HFF-Myc (cell line): ENCODE measurements around the gene GPR171.
"Not testable (repeated sequence)": the region's sequence is repeated elsewhere in the genome, so short reads cannot be mapped to it uniquely, and the experiment has no call there.

Source experiments
- DNase-seq: peaks from one replicate; pipeline ENCODE4 v3.0.0-alpha.2; 2011; ENCODE audit warnings: low read depth; ENCODE audit errors: extremely low read depth
- H3K4me3 ChIP-seq: replicated peaks from 2 replicates; pipeline ENCODE4 v1.5.1; 2011; ENCODE audit warnings: low read depth, mild to moderate bottlenecking, control low read depth, low read length
- TF ChIP-seq, protein P1 (sequence below): IDR thresholded peaks from 2 replicates; pipeline ENCODE4 v1.5.1; 2012; ENCODE audit warnings: mild to moderate bottlenecking, low read depth, low read length, control low read depth; ENCODE audit errors: missing control alignments

GPR171 gene

DNA sequence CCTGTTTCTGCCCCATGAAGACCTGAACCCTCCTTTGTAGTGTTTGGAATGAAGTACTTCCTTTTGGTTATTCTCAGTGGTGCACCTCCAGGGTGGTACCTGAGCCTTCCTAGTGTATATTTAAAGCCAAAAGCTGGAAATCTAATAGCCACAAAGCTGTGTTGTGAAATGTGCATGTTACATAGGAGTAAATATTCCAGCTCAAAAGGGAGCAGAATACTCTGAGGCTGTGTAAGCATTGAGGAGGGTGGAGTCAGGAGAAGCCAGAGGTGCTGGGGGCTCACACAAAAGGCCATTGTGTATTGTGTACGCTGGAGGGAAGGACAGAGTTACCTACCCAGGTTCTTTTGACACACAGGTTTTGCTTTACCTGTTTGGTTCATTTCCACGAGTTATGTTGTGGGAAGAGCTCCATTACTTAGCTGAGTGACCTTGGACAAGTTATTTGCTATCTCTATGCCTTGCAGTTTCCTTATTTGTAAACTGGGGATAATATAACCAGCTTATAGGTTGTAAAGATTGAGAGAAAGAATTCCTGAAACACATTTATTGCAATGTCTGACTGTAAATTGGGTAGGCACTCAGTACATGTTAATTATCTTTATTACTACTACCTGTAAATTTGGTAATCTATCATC, 24.7 kb downstream of the GPR171 start:
- DNase-seq = no peak
- TF ChIP-seq, protein P1, sequence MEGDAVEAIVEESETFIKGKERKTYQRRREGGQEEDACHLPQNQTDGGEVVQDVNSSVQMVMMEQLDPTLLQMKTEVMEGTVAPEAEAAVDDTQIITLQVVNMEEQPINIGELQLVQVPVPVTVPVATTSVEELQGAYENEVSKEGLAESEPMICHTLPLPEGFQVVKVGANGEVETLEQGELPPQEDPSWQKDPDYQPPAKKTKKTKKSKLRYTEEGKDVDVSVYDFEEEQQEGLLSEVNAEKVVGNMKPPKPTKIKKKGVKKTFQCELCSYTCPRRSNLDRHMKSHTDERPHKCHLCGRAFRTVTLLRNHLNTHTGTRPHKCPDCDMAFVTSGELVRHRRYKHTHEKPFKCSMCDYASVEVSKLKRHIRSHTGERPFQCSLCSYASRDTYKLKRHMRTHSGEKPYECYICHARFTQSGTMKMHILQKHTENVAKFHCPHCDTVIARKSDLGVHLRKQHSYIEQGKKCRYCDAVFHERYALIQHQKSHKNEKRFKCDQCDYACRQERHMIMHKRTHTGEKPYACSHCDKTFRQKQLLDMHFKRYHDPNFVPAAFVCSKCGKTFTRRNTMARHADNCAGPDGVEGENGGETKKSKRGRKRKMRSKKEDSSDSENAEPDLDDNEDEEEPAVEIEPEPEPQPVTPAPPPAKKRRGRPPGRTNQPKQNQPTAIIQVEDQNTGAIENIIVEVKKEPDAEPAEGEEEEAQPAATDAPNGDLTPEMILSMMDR = no peak
- H3K4me3 ChIP-seq = no peak overlapping the region

DNA sequence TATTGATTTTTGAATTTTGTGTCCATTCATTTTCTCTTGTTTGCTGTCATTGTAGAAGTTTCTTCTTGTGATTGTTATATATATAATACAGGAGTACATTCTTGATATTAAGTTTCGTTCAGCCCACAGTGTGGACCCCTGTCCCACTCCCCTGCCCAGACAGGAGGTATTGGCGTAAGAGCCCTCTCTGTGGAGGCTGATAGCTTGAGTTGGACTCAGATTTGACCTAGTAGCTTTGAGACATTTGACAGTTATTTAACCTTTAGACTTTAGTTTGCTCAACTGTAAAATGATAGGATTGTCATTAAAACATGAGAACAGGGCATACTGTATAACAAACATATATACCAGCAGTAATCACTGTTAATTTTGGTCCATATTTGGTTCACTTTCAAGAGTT, 27.1 kb downstream of the GPR171 start:
- TF ChIP-seq, protein P1 = no peak
- DNase-seq = no peak
- H3K4me3 ChIP-seq = no peak overlapping the region

DNA sequence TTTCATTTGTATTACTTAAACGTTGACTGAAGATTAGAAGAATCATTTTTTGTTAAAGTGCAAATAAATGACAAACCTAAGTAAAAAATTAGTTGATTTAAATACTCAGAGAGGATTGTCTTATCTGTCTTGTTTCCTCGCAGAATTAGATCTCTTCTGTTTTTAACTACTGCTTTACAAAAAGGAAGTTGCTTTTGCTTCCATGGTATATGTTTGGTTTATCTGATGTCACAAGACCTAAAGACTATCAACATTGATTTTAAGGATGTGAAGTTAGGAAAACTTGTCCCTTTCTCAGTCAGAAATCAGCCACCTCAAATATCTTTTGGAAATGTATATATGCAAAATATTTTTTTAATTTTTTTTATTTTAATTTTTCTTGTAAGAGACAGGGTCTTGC, 28.7 kb downstream of the GPR171 start:
- H3K4me3 ChIP-seq = no peak overlapping the region
- DNase-seq = no peak
- TF ChIP-seq, protein P1 = no peak

DNA sequence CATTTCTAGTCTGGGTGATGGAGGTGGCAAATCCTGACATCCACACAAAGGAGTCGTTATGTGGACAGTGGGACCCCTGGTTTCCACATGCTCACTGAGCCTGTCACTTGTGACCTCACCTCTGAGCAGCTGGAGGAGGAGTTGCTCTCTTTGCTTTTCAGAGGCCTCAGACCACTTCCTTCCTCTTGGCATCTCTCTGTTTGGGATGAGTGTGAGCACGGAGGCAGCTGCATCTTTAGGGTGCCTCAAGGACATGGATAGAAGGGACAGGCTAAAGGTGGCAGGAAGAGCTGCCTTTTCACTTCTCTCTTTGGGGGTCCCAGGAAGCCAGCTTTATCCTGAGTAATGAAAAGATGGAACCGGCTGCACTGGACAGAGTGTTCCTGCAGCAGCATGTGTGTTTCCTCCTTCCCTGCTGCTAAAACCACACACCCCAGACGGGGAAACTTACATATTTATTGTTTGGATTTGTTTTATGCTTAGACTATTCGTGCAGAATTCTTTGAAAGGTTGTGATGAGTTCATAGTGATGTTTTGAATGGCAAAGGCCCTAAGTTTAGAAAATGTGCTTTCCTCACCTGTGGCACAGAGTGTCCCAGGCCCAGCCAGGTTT, 31.8 kb downstream of the GPR171 start:
- H3K4me3 ChIP-seq = no peak overlapping the region
- TF ChIP-seq, protein P1 = no peak
- no peak for DNase-seq

DNA sequence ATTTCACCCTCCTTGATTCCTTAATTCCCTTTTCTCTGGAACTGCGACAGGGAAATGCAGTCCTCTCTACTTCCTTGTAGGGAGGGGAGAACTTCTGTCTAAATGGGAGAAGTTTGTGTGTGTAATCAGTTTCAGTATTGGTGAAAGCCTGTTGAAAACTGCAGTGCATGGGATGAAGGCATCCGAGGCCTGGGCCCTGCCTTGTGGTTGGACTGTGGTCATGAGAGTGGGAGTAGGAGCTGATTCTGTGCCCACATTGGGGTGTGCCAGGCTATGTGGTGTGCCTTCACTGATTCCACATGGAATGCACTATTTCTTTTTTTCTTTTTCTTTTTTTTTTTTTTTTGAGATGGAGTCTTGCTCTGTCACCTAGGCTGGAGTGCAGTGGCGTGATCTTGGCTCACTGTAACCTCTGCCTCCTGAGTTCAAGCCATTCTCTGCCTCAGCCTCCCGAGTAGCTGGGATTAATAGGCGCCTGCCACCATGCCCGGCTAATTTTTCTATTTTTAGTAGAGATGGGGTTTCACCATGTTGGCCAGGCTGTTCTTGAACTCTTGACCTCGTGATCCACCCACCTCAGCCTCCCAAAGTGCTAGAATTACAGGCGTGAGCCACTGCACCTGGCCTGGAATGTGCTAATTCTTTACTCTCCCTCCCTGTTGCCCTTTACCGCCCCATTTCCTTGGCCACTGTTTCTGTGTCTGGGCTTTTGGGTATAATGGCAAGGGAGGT, 32.9 kb downstream of the GPR171 start:
- DNase-seq, H3K4me3 ChIP-seq: not testable (repeated sequence)

DNA sequence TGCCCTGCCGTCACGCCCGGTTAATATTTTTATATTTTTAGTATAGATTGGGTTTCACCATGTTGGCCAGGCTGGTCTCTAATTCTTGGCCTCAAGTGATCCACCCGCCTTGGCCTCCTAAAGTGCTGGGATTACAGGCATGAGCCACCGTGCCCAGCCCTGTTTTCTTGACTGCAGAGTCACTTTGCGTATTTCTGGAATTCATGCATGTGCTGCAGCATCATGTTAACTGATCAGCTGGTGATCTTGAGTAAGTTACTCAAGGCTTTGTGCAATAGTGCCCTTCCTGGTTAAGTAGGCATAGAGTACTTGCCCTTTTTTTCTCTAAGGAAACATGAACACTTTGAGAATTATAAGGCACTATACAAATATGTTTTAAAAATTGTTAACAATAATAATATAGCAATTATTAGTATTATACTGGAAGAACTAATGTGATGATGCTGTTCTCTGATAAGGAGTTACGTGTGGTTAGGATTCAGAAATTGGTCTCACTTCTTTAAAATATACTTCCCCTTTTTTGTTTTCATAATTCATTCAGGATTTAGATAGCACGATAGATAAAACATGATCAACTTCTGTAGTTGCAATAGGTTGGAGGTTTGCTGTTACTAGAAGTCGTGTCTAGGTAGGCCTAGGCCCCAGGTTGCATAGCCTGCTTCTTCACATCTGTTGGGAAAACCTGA, 33.6 kb downstream of the GPR171 start:
- no peak overlapping the region for H3K4me3 ChIP-seq
- no peak for DNase-seq
- TF ChIP-seq, protein P1 = no peak
